ENCODE data around the gene INAFM1. TPM values are rescaled to one million over a fixed set of nuclear protein-coding genes. Genes with fewer than 3 reads are reported as not detected.

The INAFM1 gene
- total and polyA plus RNA-seq, 9 of the 15 experiments (the other 6 are each of a cell fraction or from before 2014, with no cell fraction given), result 0.71 to 30.9 (median 3.1) TPM

DNA sequence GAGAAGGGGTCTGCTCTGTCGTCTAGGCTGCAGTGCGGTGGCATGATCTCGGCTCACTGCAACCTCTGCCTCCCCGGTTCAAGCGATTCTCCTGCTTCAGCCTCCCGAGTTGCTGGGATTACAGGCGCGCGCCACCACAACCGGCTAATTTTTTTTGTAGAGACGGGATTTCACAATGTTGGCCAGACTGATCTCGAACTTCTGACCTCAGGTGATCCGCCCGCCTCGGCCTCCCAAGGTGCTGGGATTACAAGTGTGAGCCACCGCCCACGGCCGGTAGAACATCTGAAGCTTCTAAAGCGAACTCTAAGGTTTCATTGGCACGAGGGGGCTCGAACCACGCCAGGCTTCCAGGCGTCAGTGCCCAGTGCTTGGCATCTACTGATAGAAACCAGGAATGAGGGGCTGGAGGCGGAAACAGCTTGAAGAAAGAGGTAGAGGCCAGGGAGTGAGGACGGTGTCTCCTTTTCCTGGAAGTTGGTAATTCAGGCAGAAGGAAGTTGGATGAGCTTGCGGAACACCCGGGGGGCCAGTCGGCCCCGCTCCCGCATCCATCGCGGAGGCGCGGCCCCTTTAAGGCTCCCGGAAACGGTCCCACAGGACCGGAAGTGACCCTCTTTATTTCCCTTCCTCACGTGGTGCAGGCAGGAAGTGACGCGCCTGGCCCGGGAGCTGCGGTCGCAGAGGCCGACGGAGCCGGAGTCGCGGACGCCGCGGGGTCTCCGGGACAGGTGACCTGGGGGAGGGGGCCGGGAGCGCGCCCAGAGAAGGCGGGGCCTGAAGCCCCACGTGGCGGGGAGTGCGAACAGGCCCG is 18.6 kb upstream of the INAFM1 start, which contains the start of gene CCDC9 (continued):
- TF ChIP-seq, protein P1, sequence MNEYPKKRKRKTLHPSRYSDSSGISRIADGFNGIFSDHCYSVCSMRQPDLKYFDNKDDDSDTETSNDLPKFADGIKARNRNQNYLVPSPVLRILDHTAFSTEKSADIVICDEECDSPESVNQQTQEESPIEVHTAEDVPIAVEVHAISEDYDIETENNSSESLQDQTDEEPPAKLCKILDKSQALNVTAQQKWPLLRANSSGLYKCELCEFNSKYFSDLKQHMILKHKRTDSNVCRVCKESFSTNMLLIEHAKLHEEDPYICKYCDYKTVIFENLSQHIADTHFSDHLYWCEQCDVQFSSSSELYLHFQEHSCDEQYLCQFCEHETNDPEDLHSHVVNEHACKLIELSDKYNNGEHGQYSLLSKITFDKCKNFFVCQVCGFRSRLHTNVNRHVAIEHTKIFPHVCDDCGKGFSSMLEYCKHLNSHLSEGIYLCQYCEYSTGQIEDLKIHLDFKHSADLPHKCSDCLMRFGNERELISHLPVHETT (CRISPR knock-in tag; conservative IDR thresholded peaks at IDR 0.05 in 1 of 2, IDR thresholded peaks at IDR 0.05 in 1 of 2), result peak in 1 of 2 experiments; percentile 96; a peak in 2 of 4 replicates
- TF ChIP-seq ZNF143 (CRISPR knock-in tag; IDR thresholded peaks at IDR 0.05) (0 out of 2 replicates have a peak, but pooled peaks have one; percentile 19), KDM5B (IDR thresholded peaks at IDR 0.05; ENCODE audit: insufficient replicate concordance, low read depth, low read length) (peak; percentile 83), FOXP1 (CRISPR knock-in tag; IDR thresholded peaks at IDR 0.05) (peak; percentile 75; the same call in 1 of the 2 replicates), TCFL5 (CRISPR knock-in tag; conservative IDR thresholded peaks at IDR 0.05) (no peak), RB1 (IDR thresholded peaks at IDR 0.05; ENCODE audit: low read depth) (peak; percentile 39; the same call in 1 of the 2 replicates), HDAC1 (IDR thresholded peaks at IDR 0.05) (0 out of 4 replicates have a peak, but pooled peaks of 1 of the 2 experiments have one; percentile 18), KAT7 (CRISPR knock-in tag; IDR thresholded peaks at IDR 0.05; ENCODE audit: borderline replicate concordance) (peak; percentile 96), CHD2 (IDR thresholded peaks at IDR 0.05; ENCODE audit: low read depth, low read length) (0 out of 2 replicates have a peak, but pooled peaks have one; percentile 42), SP2 (IDR thresholded peaks at IDR 0.05; ENCODE audit: extremely low read depth, low read depth, low read length, poor library complexity, severe bottlenecking) (no peak), RAD51 (IDR thresholded peaks at IDR 0.05; ENCODE audit: borderline replicate concordance, low read depth) (peak; percentile 96), RBM22 (IDR thresholded peaks at IDR 0.05; ENCODE audit: low read depth, low read length, poor library complexity, severe bottlenecking) (no peak), RBM34 (IDR thresholded peaks at IDR 0.05; ENCODE audit: borderline replicate concordance, insufficient read depth, low read length) (no peak), FOSL1 (tag; conservative IDR thresholded peaks at IDR 0.05) (no peak), ZNF197 (CRISPR knock-in tag; IDR thresholded peaks at IDR 0.05; ENCODE audit: low read depth) (no peak)
- TF ChIP-seq, protein P2, sequence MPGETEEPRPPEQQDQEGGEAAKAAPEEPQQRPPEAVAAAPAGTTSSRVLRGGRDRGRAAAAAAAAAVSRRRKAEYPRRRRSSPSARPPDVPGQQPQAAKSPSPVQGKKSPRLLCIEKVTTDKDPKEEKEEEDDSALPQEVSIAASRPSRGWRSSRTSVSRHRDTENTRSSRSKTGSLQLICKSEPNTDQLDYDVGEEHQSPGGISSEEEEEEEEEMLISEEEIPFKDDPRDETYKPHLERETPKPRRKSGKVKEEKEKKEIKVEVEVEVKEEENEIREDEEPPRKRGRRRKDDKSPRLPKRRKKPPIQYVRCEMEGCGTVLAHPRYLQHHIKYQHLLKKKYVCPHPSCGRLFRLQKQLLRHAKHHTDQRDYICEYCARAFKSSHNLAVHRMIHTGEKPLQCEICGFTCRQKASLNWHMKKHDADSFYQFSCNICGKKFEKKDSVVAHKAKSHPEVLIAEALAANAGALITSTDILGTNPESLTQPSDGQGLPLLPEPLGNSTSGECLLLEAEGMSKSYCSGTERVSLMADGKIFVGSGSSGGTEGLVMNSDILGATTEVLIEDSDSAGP (CRISPR knock-in tag; IDR thresholded peaks at IDR 0.05), result peak; percentile 98
- TF ChIP-seq, protein P3, sequence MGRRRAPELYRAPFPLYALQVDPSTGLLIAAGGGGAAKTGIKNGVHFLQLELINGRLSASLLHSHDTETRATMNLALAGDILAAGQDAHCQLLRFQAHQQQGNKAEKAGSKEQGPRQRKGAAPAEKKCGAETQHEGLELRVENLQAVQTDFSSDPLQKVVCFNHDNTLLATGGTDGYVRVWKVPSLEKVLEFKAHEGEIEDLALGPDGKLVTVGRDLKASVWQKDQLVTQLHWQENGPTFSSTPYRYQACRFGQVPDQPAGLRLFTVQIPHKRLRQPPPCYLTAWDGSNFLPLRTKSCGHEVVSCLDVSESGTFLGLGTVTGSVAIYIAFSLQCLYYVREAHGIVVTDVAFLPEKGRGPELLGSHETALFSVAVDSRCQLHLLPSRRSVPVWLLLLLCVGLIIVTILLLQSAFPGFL (CRISPR knock-in tag; IDR thresholded peaks at IDR 0.05), result peak; percentile 78; the same call in 1 of the 2 replicates
- TF ChIP-seq, protein P4, sequence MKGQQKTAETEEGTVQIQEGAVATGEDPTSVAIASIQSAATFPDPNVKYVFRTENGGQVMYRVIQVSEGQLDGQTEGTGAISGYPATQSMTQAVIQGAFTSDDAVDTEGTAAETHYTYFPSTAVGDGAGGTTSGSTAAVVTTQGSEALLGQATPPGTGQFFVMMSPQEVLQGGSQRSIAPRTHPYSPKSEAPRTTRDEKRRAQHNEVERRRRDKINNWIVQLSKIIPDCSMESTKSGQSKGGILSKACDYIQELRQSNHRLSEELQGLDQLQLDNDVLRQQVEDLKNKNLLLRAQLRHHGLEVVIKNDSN (CRISPR knock-in tag; IDR thresholded peaks at IDR 0.05), result peak; percentile 98

Measured in K562 (cell line).